BLaER1 (cell line): ENCODE results near the gene IFT20.

ENCODE experiments used
- H3K27ac ChIP-seq: shearing (Covaris generic); formaldehyde crosslinking; 2 replicates; pipeline ENCODE4 v1.8.1; 2022
- H3K27me3 ChIP-seq: shearing (Covaris generic); formaldehyde crosslinking; 2 replicates; pipeline ENCODE4 v1.8.1; 2022
- H3K36me3 ChIP-seq: shearing (Covaris generic); formaldehyde crosslinking; 2 replicates; pipeline ENCODE4 v1.8.1; 2022
- H3K4me1 ChIP-seq: shearing (Covaris generic); formaldehyde crosslinking; 2 replicates; pipeline ENCODE4 v1.8.1; 2022
- H3K4me2 ChIP-seq: shearing (Covaris generic); formaldehyde crosslinking; 2 replicates; pipeline ENCODE4 v1.8.1; 2022
- H3K4me3 ChIP-seq: shearing (Covaris generic); formaldehyde crosslinking; 2 replicates; pipeline ENCODE4 v1.8.1; 2022
- H3K9ac ChIP-seq: shearing (Covaris generic); formaldehyde crosslinking; 2 replicates; pipeline ENCODE4 v1.8.1; 2022
- H3K9me3 ChIP-seq: shearing (Covaris generic); formaldehyde crosslinking; 2 replicates; pipeline ENCODE4 v1.8.1; 2022
- H4K20me1 ChIP-seq: shearing (Covaris generic); formaldehyde crosslinking; 2 replicates; pipeline ENCODE4 v1.8.1; 2022
- Cebpa-rat ChIP-seq: shearing (Covaris generic); IDR thresholded peaks from 2 replicates; pipeline ENCODE4 v1.8.1; 2022

IFT20 gene

GRCh38 chr17:28364665-28365363 lies 29.5 kb upstream of the IFT20 start, which contains the start of gene SEBOX:
Gene SEBOX (minus strand): TSS chr17:28365199. CDS start chr17:28365151, 48 bp downstream.
- Histone ChIP-seq H3K36me3 (peaks cover 58% of the 10 kb centered on the region), H4K20me1 (0 out of 2 replicates have a peak, but pooled peaks cover 2% of the 10 kb centered on the region), H3K4me3 (no peak within 1 kb of the TSS), H3K27ac (no peak within 1 kb of the TSS), H3K9ac (no peak within 1 kb of the TSS), H3K4me2 (no peak within 1 kb of the TSS), H3K9me3 (no peaks in the 10 kb centered on the region), H3K27me3 (no peaks in the 10 kb centered on the region), H3K4me1 (peaks cover under 1% of the 10 kb centered on the region; the same call in 1 of the 2 replicates)
- TF ChIP-seq Cebpa-rat, result no peak

- Histone ChIP-seq H3K9ac (no peak overlapping the region), H3K36me3 (peaks cover 66% of the 10 kb centered on the region), H3K4me2 (no peak overlapping the region), H3K4me1 (no peaks in the 10 kb centered on the region), H4K20me1 (no peaks in the 10 kb centered on the region), H3K27me3 (no peaks in the 10 kb centered on the region), H3K27ac (no peak overlapping the region), H3K4me3 (no peak overlapping the region), H3K9me3 (no peaks in the 10 kb centered on the region)
- no peak for TF ChIP-seq Cebpa-rat
Measured at GRCh38 chr17:28363776-28364650, 28.7 kb upstream of the IFT20 start.

GRCh38 chr17:28363186-28363585 lies 27.9 kb upstream of the IFT20 start:
- peaks cover 70% of the 10 kb centered on the region for H3K36me3 ChIP-seq
- H3K4me2 ChIP-seq, result no peak overlapping the region
- no peaks in the 10 kb centered on the region for H3K9me3 ChIP-seq
- no peak for TF ChIP-seq Cebpa-rat
- H3K9ac ChIP-seq, result no peak overlapping the region
- no peaks in the 10 kb centered on the region for H4K20me1 ChIP-seq
- H3K27ac ChIP-seq, result no peak overlapping the region
- peaks cover 7% of the 10 kb centered on the region for H3K4me1 ChIP-seq
- H3K27me3 ChIP-seq, result no peaks in the 10 kb centered on the region
- H3K4me3 ChIP-seq, result no peak overlapping the region

GRCh38 chr17:28357901-28358197 lies 22.6 kb upstream of the IFT20 start:
- Histone ChIP-seq H3K36me3 (peaks cover 73% of the 10 kb centered on the region), H3K27ac (peak overlapping the region; percentile 94), H3K9me3 (no peaks in the 10 kb centered on the region), H3K4me1 (peaks cover 24% of the 10 kb centered on the region), H3K4me2 (peak overlapping the region; percentile 98), H3K27me3 (no peaks in the 10 kb centered on the region), H4K20me1 (no peaks in the 10 kb centered on the region), H3K4me3 (peak overlapping the region; percentile 95), H3K9ac (peak overlapping the region; percentile 98)
- TF ChIP-seq Cebpa-rat, result no peak

- no peaks in the 10 kb centered on the region for H4K20me1 ChIP-seq
Measured at GRCh38 chr17:28357061-28357900, 22.0 kb upstream of the IFT20 start, which contains the start of gene POLDIP2. Gene POLDIP2 (minus strand): TSS chr17:28357527. CDS start chr17:28357448, 79 bp downstream.

GRCh38 chr17:28350271-28350670 lies 15.0 kb upstream of the IFT20 start:
- no peak for TF ChIP-seq Cebpa-rat
- no peak overlapping the region for H3K4me3 ChIP-seq
- H4K20me1 ChIP-seq, result peaks cover 20% of the 10 kb centered on the region
- H3K36me3 ChIP-seq, result peaks cover 100% of the 10 kb centered on the region
- H3K4me2 ChIP-seq, result no peak overlapping the region
- no peaks in the 10 kb centered on the region for H3K9me3 ChIP-seq
- no peak overlapping the region for H3K9ac ChIP-seq
- H3K4me1 ChIP-seq, result no peaks in the 10 kb centered on the region
- H3K27ac ChIP-seq, result no peak overlapping the region
- no peaks in the 10 kb centered on the region for H3K27me3 ChIP-seq

More at GRCh38 chr17:28357061-28357900, 22.0 kb upstream of the IFT20 start, which contains the start of gene POLDIP2:
- H3K9me3 ChIP-seq, result no peaks in the 10 kb centered on the region
- peaks cover 73% of the 10 kb centered on the region for H3K36me3 ChIP-seq
- peak within 1 kb of the TSS; percentile 98 for H3K4me2 ChIP-seq
- peak within 1 kb of the TSS; percentile 98 for H3K9ac ChIP-seq
- peak within 1 kb of the TSS; percentile 94 for H3K27ac ChIP-seq
- H3K27me3 ChIP-seq, result no peaks in the 10 kb centered on the region
- H3K4me3 ChIP-seq, result peak within 1 kb of the TSS; percentile 95
- TF ChIP-seq Cebpa-rat, result no peak
- peaks cover 24% of the 10 kb centered on the region for H3K4me1 ChIP-seq

GRCh38 chr17:28348979-28349378 lies 13.7 kb upstream of the IFT20 start:
- Histone ChIP-seq H3K4me1 (no peaks in the 10 kb centered on the region), H3K36me3 (peaks cover 100% of the 10 kb centered on the region), H3K9me3 (no peaks in the 10 kb centered on the region), H3K9ac (no peak overlapping the region), H3K27ac (no peak overlapping the region), H3K27me3 (no peaks in the 10 kb centered on the region), H4K20me1 (peaks cover 33% of the 10 kb centered on the region), H3K4me2 (no peak overlapping the region), H3K4me3 (no peak overlapping the region)
- TF ChIP-seq Cebpa-rat, result no peak

GRCh38 chr17:28347261-28347891 lies 12.1 kb upstream of the IFT20 start:
- no peak overlapping the region for H3K4me2 ChIP-seq
- peaks cover 38% of the 10 kb centered on the region for H4K20me1 ChIP-seq
- H3K9ac ChIP-seq, result no peak overlapping the region
- no peak overlapping the region for H3K4me3 ChIP-seq
- no peak for TF ChIP-seq Cebpa-rat
- no peaks in the 10 kb centered on the region for H3K27me3 ChIP-seq
- H3K4me1 ChIP-seq, result no peaks in the 10 kb centered on the region
- no peaks in the 10 kb centered on the region for H3K9me3 ChIP-seq
- H3K36me3 ChIP-seq, result peaks cover 99% of the 10 kb centered on the region
- no peak overlapping the region for H3K27ac ChIP-seq

- no peak overlapping the region for H3K4me2 ChIP-seq
- peaks cover 38% of the 10 kb centered on the region for H4K20me1 ChIP-seq
- H3K4me3 ChIP-seq, result no peak overlapping the region
- no peak overlapping the region for H3K27ac ChIP-seq
- no peak overlapping the region for H3K9ac ChIP-seq
- peaks cover 99% of the 10 kb centered on the region for H3K36me3 ChIP-seq
- no peaks in the 10 kb centered on the region for H3K27me3 ChIP-seq
- no peaks in the 10 kb centered on the region for H3K4me1 ChIP-seq
- no peak for TF ChIP-seq Cebpa-rat
- H3K9me3 ChIP-seq, result no peaks in the 10 kb centered on the region
Measured at GRCh38 chr17:28346746-28347246, 11.5 kb upstream of the IFT20 start.
